Aorta (tissue), 5 donors: ENCODE results near the gene USP12. TPM values are rescaled to one million over a fixed set of nuclear protein-coding genes. Genes with fewer than 3 reads are reported as not detected.

Source experiments
- ATAC-seq: fragments of 200-7000 bp; cut with Tn5 transposase; one replicate; pipeline ENCODE4 v1.9.1; 2022; ENCODE audit warnings: moderate library complexity; ENCODE audit not compliant: low FRiP score
- DNase-seq, 2 donors: peaks; one replicate each; pipeline ENCODE4 v3.0.0-alpha.2; 2020
- H3K27ac ChIP-seq, 2 donors: one replicate each; pipeline ENCODE4 v1.5.1; 2013; ENCODE audit warnings: low read length in 2 of 2, mild to moderate bottlenecking in 2 of 2, moderate library complexity in 2 of 2, control low read depth in 1 of 2, inconsistent platforms in 1 of 2, low read depth in 1 of 2
- H3K27me3 ChIP-seq, 2 donors: one replicate each; pipeline ENCODE4 v1.6.1; 2013; ENCODE audit warnings: control low read depth in 1 of 2, low read length in 1 of 2, mild to moderate bottlenecking in 1 of 2, moderate library complexity in 1 of 2; ENCODE audit not compliant: insufficient read depth in 2 of 2, control insufficient read depth in 1 of 2
- H3K36me3 ChIP-seq, 2 donors: one replicate each; pipeline ENCODE4 v1.6.1; 2013; ENCODE audit warnings: control low read depth in 1 of 2, low read length in 1 of 2, mild to moderate bottlenecking in 1 of 2; ENCODE audit not compliant: insufficient read depth in 2 of 2, control insufficient read depth in 1 of 2
- H3K4me1 ChIP-seq, 2 donors: one replicate each; pipeline ENCODE4 v1.6.1; 2013; ENCODE audit warnings: low read length in 2 of 2, control low read depth in 1 of 2, mild to moderate bottlenecking in 1 of 2, moderate library complexity in 1 of 2; ENCODE audit not compliant: insufficient read depth in 2 of 2, control insufficient read depth in 1 of 2
- H3K4me3 ChIP-seq, 2 donors: one replicate each; pipeline ENCODE4 v1.5.1; 2013; ENCODE audit warnings: low read length in 2 of 2, control low read depth in 1 of 2, mild to moderate bottlenecking in 1 of 2
- H3K9me3 ChIP-seq: one replicate; pipeline ENCODE4 v1.6.1; 2013; ENCODE audit warnings: mild to moderate bottlenecking, low read length; ENCODE audit not compliant: control insufficient read depth
- WGBS, 2 donors: extraction: QIAGEN DNeasy Blood & Tissue Kit; methylation state at CpG; one replicate each; pipeline ENCODE4 v1.1.7; 2013; 5-methylcytosine and 5-hydroxymethylcytosine counted together
- intact Hi-C, 2 donors: fragments of 100-400 bp; cut with DNase I; formaldehyde crosslinking; loops; one replicate each; pipeline versions ENCODE4 v1.14.2 to v1.15.0; 2022
- polyA plus RNA-seq, 2 donors: library from polyadenylated mRNA; stranded (reverse); fragments of 200-250 nt; gene quantifications; one replicate each; pipeline ENCODE4 v1.2.3, GENCODE V29; 2013
- total RNA-seq, 2 donors: library from RNA; stranded (reverse); fragmentation: NEBNext Ultra II Directional; extraction: Animal tissue kit (Norgen Biotek cat#: 25700); gene quantifications; one replicate each; pipeline ENCODE4 v1.2.1, GENCODE V29; 2021
- donor health status: healthy with polysubstance abuse.
- donor health status: Bipolar disorder and iron deficiency.
- donor health status: DM: no; HTN: no; CAD: no.
- donor health status: DM: no; HTN: no; CAD: no.
- donor health status: DM: yes; HTN: yes; CAD: no.

USP12 gene
- total and polyA plus RNA-seq, 4 donors: 18.2 to 47.2 (median 39.6) TPM

DNA sequence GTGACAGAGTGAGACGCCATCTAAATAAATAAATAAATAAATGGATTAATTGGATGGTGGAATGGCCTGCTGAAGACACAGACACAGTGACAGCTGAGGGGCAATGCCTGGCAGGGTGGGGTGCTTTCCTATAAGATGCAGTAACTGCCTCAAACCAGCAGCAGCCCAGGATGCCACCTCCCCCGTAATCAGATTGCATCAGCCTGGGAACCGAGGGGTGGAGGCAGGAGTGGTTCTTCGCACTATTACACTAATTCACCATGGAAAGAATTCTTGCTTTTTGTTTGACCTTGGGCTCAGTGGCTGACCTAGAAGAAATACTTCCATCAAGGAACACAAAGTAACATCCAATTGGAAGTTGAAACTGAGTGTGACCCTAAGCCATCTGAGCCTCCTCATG lies 31.6 kb upstream of the USP12 start:
- no peak for ATAC-seq
- Histone ChIP-seq H3K36me3 (no peaks in the 10 kb centered on the region), H3K27me3 (no peaks in the 10 kb centered on the region), H3K4me1 (no peaks in the 10 kb centered on the region), H3K4me3 (no peak overlapping the region), H3K9me3 (no peaks in the 10 kb centered on the region), H3K27ac (no peak overlapping the region)
- intact Hi-C loops: no loop called here
- WGBS, 2 donors: 82 to 89% methylated on average over 4 of the region's 4 CpGs
- DNase-seq: no peak

DNA sequence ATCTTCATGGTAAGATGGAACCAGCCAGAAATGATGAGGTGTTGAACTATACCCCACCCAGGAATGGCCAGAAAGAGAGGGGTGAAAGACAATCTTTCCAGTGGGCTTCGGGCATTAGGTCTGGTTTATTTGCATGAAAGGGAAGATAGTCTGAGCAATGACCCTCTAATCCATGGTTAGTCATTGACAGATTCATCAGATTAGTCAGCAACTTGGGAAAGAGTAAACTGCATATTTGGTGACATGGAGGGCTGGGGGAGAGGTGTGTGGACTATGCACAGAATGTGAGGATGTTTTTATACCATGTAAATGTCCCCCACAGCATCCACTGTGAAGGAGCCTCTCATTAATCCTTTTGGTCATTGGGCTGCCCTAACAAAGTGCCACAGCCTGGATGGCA lies 30.1 kb upstream of the USP12 start:
- no peak for DNase-seq
- H3K36me3 ChIP-seq: no peaks in the 10 kb centered on the region
- H3K27ac ChIP-seq: no peak overlapping the region
- no peaks in the 10 kb centered on the region for H3K27me3 ChIP-seq
- no peak for ATAC-seq
- no peaks in the 10 kb centered on the region for H3K9me3 ChIP-seq
- WGBS, 2 donors: 81 to 90% methylated on average over 1 of the region's 1 CpG
- no peak overlapping the region for H3K4me3 ChIP-seq
- H3K4me1 ChIP-seq: no peaks in the 10 kb centered on the region
- intact Hi-C loops: no loop called here

DNA sequence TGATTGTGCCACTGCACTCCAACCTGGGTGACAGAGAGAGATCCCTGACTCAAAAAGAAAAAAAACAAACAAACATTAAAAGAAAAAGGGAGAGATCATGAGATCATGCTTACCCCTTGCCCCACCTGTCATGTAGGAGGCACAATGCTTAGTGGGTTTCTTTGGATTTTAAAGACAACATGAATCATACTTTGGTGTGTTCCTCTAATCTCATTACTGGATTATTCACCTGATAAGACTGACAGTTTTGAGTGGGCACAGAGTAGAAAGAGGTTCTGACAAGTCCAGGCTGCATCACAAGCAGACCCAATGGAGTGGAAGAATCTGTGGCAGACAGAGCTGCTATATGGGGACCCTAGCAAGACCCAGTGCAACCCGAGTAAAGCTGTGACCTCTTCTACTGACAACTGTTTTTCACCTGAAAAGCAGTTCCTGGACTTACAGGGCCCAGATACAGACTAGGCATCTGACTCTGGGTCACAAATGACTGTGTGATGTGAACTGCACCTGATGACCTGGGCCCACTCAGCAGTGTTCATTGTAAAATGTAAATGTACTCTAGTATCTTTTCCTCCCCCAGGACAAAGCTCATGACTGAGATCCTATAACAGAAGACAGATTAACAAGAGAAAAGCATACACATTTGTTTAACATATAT lies 28.9 kb upstream of the USP12 start:
- Histone ChIP-seq H3K27me3 (no peaks in the 10 kb centered on the region), H3K36me3 (no peaks in the 10 kb centered on the region), H3K4me3 (no peak overlapping the region), H3K4me1 (no peaks in the 10 kb centered on the region), H3K9me3 (no peaks in the 10 kb centered on the region), H3K27ac (no peak overlapping the region)
- ATAC-seq (no peak), DNase-seq (no peak)
- intact Hi-C loops: no loop called here
- whole genome bisulfite sequencing, 2 donors: 53 to 72% methylated on average over 1 of the region's 1 CpG

DNA sequence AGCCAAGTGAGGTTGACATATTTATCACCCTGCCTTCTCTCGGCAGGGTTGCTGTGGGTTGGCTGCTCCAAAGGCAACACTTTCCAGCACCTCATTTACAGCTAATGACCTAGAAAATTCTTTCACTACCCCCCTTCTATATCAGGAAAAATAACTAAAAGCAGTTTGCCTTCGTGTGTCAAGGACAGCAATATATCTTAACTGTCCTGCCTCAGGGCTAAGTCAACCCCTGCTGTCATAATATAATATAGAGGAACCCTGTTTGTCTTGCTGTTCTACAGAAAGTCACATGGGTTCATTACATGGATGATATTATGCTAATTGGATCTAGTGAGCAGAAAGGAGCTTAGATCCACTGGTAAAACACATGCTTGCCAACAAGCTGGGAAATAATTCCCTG lies 28.1 kb upstream of the USP12 start:
- Histone ChIP-seq H3K27me3 (no peaks in the 10 kb centered on the region), H3K4me3 (no peak overlapping the region), H3K36me3 (no peaks in the 10 kb centered on the region), H3K4me1 (no peaks in the 10 kb centered on the region), H3K9me3 (no peaks in the 10 kb centered on the region), H3K27ac (no peak overlapping the region)
- DNase-seq: no peak
- intact Hi-C loops: no loop called here
- 53 to 58% methylated on average over 2 of the region's 2 CpGs for WGBS, 2 donors
- no peak for ATAC-seq

DNA sequence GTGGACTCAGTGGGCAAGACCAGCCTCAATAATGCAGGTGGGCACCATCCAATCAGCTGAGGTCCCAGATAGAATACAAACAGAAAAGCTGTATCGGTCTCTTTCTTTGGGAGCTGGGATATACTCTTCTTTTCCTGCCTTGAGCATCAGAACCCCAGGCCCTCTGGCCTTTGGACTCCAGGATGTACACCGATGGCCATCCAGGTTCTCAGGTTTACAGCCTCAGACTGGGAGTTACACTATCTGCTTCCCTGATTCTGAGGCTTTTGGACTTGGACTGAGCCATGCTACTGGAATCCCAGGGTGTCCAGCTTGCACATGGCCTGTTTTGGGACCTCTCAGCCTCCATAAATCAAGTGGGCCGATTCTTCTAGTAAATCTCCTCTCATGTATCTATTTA lies 27.6 kb upstream of the USP12 start:
- no peaks in the 10 kb centered on the region for H3K4me1 ChIP-seq
- no peak overlapping the region for H3K27ac ChIP-seq
- no peak for ATAC-seq
- intact Hi-C loops: no loop called here
- no peak overlapping the region for H3K4me3 ChIP-seq
- no peaks in the 10 kb centered on the region for H3K27me3 ChIP-seq
- 82 to 91% methylated on average over 3 of the region's 3 CpGs for WGBS, 2 donors
- no peaks in the 10 kb centered on the region for H3K36me3 ChIP-seq
- H3K9me3 ChIP-seq: no peaks in the 10 kb centered on the region
- no peak for DNase-seq

DNA sequence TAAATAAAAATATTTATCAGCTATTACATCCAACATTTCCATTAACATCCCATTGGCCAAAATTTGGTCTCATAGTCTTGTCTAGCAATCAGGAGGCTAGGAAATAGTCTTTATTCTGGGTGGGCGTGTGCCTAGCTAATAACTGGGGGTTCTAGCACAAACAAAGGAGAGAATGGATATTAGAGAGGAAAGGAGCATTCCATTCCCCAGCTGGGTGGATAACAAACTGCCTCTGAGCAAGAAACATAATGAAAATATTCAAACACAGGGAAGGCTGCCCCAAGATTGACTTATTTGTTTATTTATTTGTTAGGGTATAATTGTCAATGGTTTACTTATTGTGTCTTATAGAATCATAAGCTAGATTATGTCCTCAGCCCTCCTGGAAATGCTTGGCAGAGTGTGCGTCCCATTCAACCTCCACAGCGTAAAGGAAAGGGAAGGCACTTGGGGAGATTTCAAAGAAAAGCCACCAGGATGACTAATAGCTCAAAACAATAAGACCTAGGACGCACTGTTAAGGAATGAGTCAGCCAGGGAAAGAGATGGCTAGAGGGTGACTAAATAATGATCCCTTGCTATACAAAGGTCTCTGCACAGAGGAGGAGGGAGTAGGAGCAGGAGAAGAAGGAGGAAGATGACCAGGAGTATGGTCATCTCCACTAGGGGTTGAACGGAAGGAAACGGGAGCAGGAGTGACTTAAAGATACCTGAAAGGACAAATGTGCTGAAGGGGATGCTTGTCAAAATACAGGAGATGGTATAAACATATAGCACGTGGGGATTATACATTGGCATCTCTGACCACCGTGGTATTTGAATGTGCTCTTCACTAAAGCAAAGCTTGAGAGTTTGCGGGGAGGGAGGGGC lies 23.5 kb upstream of the USP12 start:
- Histone ChIP-seq H3K36me3 (no peaks in the 10 kb centered on the region), H3K9me3 (no peaks in the 10 kb centered on the region), H3K27me3 (no peaks in the 10 kb centered on the region), H3K27ac (no peak overlapping the region), H3K4me3 (no peak overlapping the region), H3K4me1 (no peaks in the 10 kb centered on the region)
- no peak for DNase-seq
- ATAC-seq: no peak
- intact Hi-C loops: no loop called here
- WGBS, 2 donors: 49 to 52% methylated on average over 9 of the region's 9 CpGs

DNA sequence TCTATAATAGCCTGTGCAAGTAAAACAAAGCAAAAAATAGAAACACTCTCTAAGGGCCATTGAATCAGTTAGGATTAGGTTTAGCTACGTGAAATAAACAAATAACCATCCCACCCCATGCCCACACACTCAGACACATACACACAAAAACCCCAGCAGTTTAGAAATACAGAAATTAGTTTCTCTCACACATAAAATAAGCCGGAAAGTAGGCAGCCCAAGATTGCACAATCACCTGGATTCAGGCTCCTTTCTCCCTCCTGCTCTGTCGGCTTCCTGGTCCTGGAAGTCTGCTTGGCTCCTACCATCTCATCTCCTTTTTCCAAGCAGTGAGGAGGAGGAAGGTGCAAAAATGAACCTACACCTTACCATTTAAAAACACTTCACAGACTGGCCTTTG lies 22.6 kb upstream of the USP12 start:
- H3K9me3 ChIP-seq: no peaks in the 10 kb centered on the region
- no peak for DNase-seq
- 84 to 91% methylated on average over 3 of the region's 3 CpGs for WGBS, 2 donors
- H3K4me1 ChIP-seq: no peaks in the 10 kb centered on the region
- ATAC-seq: no peak
- no peak overlapping the region for H3K4me3 ChIP-seq
- no peaks in the 10 kb centered on the region for H3K36me3 ChIP-seq
- H3K27ac ChIP-seq: no peak overlapping the region
- intact Hi-C loops: no loop called here
- no peaks in the 10 kb centered on the region for H3K27me3 ChIP-seq

DNA sequence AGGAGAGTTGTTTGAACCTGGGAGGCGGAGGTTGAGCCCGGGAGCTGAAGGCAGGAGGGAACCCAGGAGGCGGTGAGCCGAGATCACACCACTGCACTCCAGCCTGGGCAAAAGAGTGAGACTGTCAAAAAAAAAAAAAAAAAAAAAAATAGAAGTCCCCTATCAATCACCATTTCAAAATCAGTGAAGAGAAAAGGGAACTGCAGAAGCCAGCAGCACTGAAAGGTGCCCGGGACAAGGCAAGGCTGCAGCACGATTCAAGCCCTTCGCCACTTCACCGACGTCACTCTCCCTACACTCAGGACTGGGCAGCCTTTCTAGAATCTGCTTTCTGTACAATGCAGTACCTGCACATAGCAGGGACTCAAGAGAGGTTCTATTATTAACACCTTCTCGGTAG lies 21.9 kb upstream of the USP12 start:
- intact Hi-C loops: no loop called here
- Histone ChIP-seq H3K4me3 (no peak overlapping the region), H3K36me3 (no peaks in the 10 kb centered on the region), H3K4me1 (no peaks in the 10 kb centered on the region), H3K9me3 (no peaks in the 10 kb centered on the region), H3K27ac (no peak overlapping the region), H3K27me3 (no peaks in the 10 kb centered on the region)
- 91 to 92% methylated on average over 10 of the region's 10 CpGs for WGBS, 2 donors
- DNase-seq (no peak), ATAC-seq (no peak)

DNA sequence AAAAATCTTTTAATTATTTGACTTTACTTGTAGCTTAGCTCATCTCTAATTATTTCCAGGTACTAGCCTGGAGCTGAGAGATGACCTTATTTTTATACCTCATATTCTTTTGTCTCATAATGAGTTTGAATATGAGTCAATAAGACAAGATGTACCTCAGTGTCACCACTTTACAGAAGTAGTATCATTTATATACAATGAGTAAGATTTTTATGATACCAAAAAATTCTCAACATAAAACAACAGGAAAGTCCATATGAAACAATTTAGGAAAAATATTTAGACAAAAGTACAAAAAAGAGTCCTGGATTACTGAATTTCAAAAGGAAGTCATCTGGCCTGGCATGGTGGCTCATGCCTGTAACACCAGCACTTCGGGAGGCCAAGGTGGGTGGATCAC lies 21.4 kb upstream of the USP12 start:
- 82 to 84% methylated on average over 1 of the region's 1 CpG for WGBS, 2 donors
- DNase-seq: no peak
- no peaks in the 10 kb centered on the region for H3K36me3 ChIP-seq
- ATAC-seq: no peak
- H3K27me3 ChIP-seq: no peaks in the 10 kb centered on the region
- intact Hi-C loops: no loop called here
- H3K27ac ChIP-seq: no peak overlapping the region
- H3K9me3 ChIP-seq: no peaks in the 10 kb centered on the region
- no peaks in the 10 kb centered on the region for H3K4me1 ChIP-seq
- no peak overlapping the region for H3K4me3 ChIP-seq
